K562 (cell line): Measurements from ENCODE around the gene PLEKHF1. TPM values are rescaled to one million over a fixed set of nuclear protein-coding genes. Genes with fewer than 3 reads are reported as not detected.

ENCODE experiments used
- ATAC-seq: fragments of 200-7000 bp; cut with Tn5 transposase; 3 replicates; pipeline ENCODE4 v1.9.1; 2020; ENCODE audit warnings: moderate library complexity
- BruUV-seq: library from RNA; stranded (reverse); fragments of 400-500 nt; replicated peaks from 2 replicates; lab custom pipeline; 2021; lab: Mats Ljungman, UMichigan
- CTCF ChIA-PET: fragments of 300-600 bp; formaldehyde crosslinking; extraction: SDS; loops from one replicate; lab custom pipeline; 2021; ENCODE audit warnings: low intra/inter-chr PET ratio; lab: Yijun Ruan, JAX
- POLR2A ChIA-PET: fragments of 300-600, 350-650 bp; sonication (Branson Sonifier 250); formaldehyde crosslinking; extraction: SDS; loops from one replicate; lab custom pipeline; 2021; ENCODE audit warnings: antibody characterized with exemption, inconsistent platforms; lab: Yijun Ruan, JAX
- DNase-seq, 4 experiments: peaks; one replicate each; pipeline versions ENCODE4 v3.0.0 to v3.0.0-alpha.2; 2011 to 2018; ENCODE audit warnings: low spot score in 3 of 4, mixed read lengths in 3 of 4; ENCODE audit errors: extremely low read depth in 1 of 4
- FAIRE-seq: peaks from 2 replicates; lab custom pipeline; 2011; peaks lifted over from hg19 to GRCh38; lab: Jason Lieb, UNC
- H2AFZ ChIP-seq: 2 replicates; pipeline ENCODE4 v1.6.0; 2011; ENCODE audit warnings: low read depth, low read length, control low read depth, inconsistent platforms
- H3K27ac ChIP-seq: fragments of 200-600 bp; 3 replicates; pipeline ENCODE4 v1.8.0; 2011; ENCODE audit warnings: low read depth, mild to moderate bottlenecking, control low read depth, inconsistent platforms, low read length, moderate library complexity, mixed read lengths; ENCODE audit errors: extremely low read depth
- H3K27me3 ChIP-seq, 2 experiments: fragments of 300-600 bp in 1 of 2; 2 replicates in 1 of 2; 3 replicates in 1 of 2; pipeline versions ENCODE4 v1.6.0 to v1.8.0; 2011; ENCODE audit warnings: inconsistent platforms in 2 of 2, low read length in 2 of 2, mild to moderate bottlenecking in 1 of 2, mixed read lengths in 1 of 2, moderate library complexity in 1 of 2; ENCODE audit not compliant: control insufficient read depth in 2 of 2, insufficient read depth in 2 of 2
- H3K36me3 ChIP-seq: fragments of 300-600 bp; 3 replicates; pipeline ENCODE4 v1.8.0; 2011; ENCODE audit warnings: mild to moderate bottlenecking, low read length, inconsistent platforms; ENCODE audit not compliant: control insufficient read depth, insufficient read depth
- H3K4me1 ChIP-seq, 2 experiments: fragments of 200-600 bp in 1 of 2; replicated peaks in 1 of 2; 2 replicates in 1 of 2; 3 replicates in 1 of 2; pipeline versions ENCODE4 v1.5.1 to v1.8.0; 2011; ENCODE audit warnings: inconsistent platforms in 2 of 2, low read length in 2 of 2, mild to moderate bottlenecking in 1 of 2, mixed read lengths in 1 of 2, moderate library complexity in 1 of 2; ENCODE audit not compliant: control insufficient read depth in 2 of 2, insufficient read depth in 2 of 2
- H3K4me2 ChIP-seq: 2 replicates; pipeline ENCODE4 v1.6.1; 2011; ENCODE audit warnings: low read length, control low read depth, inconsistent platforms, mixed read lengths; ENCODE audit not compliant: insufficient read depth
- H3K4me3 ChIP-seq: fragments of 200-600 bp; sonication (generic), shearing (Covaris generic); 2 replicates; pipeline ENCODE4 v1.5.1; 2016; ENCODE audit warnings: control low read depth, inconsistent platforms
- H3K79me2 ChIP-seq: fragments of 200-600 bp; 3 replicates; pipeline ENCODE4 v1.8.0; 2011; ENCODE audit warnings: low read length, inconsistent platforms; ENCODE audit not compliant: control insufficient read depth, insufficient read depth
- H3K9ac ChIP-seq, 2 experiments: 2 replicates each; pipeline versions ENCODE4 v1.6.0 to v1.6.1; 2011; ENCODE audit warnings: low read depth in 2 of 2, low read length in 2 of 2, control low read depth in 1 of 2, inconsistent platforms in 1 of 2, mild to moderate bottlenecking in 1 of 2, mixed read lengths in 1 of 2; ENCODE audit not compliant: insufficient read depth in 1 of 2
- H3K9me1 ChIP-seq: one replicate; pipeline ENCODE4 v1.6.0; 2011; ENCODE audit warnings: inconsistent platforms, mild to moderate bottlenecking, low read length, moderate library complexity; ENCODE audit not compliant: control insufficient read depth, insufficient read depth
- H3K9me3 ChIP-seq: replicated peaks from 2 replicates; pipeline ENCODE4 v1.5.1; 2011; ENCODE audit warnings: low read depth, low read length, inconsistent platforms; ENCODE audit not compliant: control insufficient read depth, insufficient read depth
- H4K20me1 ChIP-seq: replicated peaks from 2 replicates; pipeline ENCODE4 v1.6.1; 2011; ENCODE audit warnings: low read length, inconsistent platforms, mixed read lengths; ENCODE audit not compliant: control insufficient read depth, insufficient read depth
- GABPB1 ChIP-seq: sonication (generic); formaldehyde crosslinking; IDR thresholded peaks from 2 replicates; pipeline ENCODE4 v1.8.0; 2022; ENCODE audit warnings: mild to moderate bottlenecking, missing genetic modification reagents
- KLF6 ChIP-seq: fragments of 250-450 bp; sonication (Bioruptor Pico); IDR thresholded peaks from 2 replicates; pipeline ENCODE4 v1.4.0; 2020; ENCODE audit warnings: mild to moderate bottlenecking, moderate library complexity, borderline replicate concordance
- POLR3A ChIP-seq: IDR thresholded peaks from 2 replicates; pipeline ENCODE4 v1.6.1; 2011; ENCODE audit warnings: borderline replicate concordance, mild to moderate bottlenecking, moderate library complexity; ENCODE audit not compliant: insufficient read length, insufficient read depth; ENCODE audit errors: extremely low read depth
- WGBS: fragments of 100-300 bp; shearing (Covaris generic); methylation state at CpG from one replicate; pipeline ENCODE4 v1.1.6; 2016; ENCODE audit warnings: low coverage, mixed read lengths; ENCODE audit not compliant: insufficient coverage; ENCODE audit errors: missing lambda C conversion rate; 5-methylcytosine and 5-hydroxymethylcytosine counted together
- in situ Hi-C: fragments of 300-500 bp; cut with MboI; formaldehyde crosslinking; loops from 4 replicates; pipeline ENCODE4 v1.15.0; 2018; ENCODE audit warnings: inconsistent platforms, mixed read lengths
- intact Hi-C: fragments of 100-400 bp; cut with micrococcal nuclease; formaldehyde crosslinking; loops from 2 replicates; pipeline ENCODE4 v1.14.2; 2022
- polyA plus RNA-seq, 8 experiments: library from polyadenylated mRNA; depleted of rRNA in 4 of 8; stranded (reverse) in 5 of 8; unstranded in 3 of 8; fragments of >200 nt; fragmentation: Nextera tagmentation in 2 of 8; fragmentation: Illumina TruSeq in 1 of 8; extraction: Ambion mirVana in 2 of 8; extraction: Trizol in 1 of 8; gene quantifications; 2 replicates each; pipeline versions ENCODE4 v1.2.1 to v1.2.3, GENCODE V29; 2011 to 2014; ENCODE audit warnings: inconsistent platforms in 1 of 8, missing spikeins in 1 of 8
- total RNA-seq, 7 experiments: library from RNA; depleted of rRNA in 6 of 7; stranded (reverse); fragments of >200 nt in 6 of 7; fragmentation: Illumina TruSeq in 2 of 7; extraction: Trizol in 2 of 7; gene quantifications; 2 replicates each; pipeline versions ENCODE4 v1.2.1 to v1.2.3, GENCODE V29; 2011 to 2021; ENCODE audit warnings: low replicate concordance in 1 of 7
- TF ChIP-seq, protein P1 (sequence below), 2 experiments: fragments of 450-650 bp; formaldehyde crosslinking in 1 of 2; IDR thresholded peaks; 2 replicates each; pipeline versions ENCODE4 v1.4.0 to v1.6.1; 2014 to 2020; ENCODE audit warnings: mild to moderate bottlenecking in 2 of 2, borderline replicate concordance in 1 of 2, low read depth in 1 of 2

Gene PLEKHF1
- total and polyA plus RNA-seq, 9 of the 15 experiments (the other 6 are each of a cell fraction or from before 2014, with no cell fraction given) = 0.07 to 13.4 (median 3.9) TPM; not detected in 1

DNA sequence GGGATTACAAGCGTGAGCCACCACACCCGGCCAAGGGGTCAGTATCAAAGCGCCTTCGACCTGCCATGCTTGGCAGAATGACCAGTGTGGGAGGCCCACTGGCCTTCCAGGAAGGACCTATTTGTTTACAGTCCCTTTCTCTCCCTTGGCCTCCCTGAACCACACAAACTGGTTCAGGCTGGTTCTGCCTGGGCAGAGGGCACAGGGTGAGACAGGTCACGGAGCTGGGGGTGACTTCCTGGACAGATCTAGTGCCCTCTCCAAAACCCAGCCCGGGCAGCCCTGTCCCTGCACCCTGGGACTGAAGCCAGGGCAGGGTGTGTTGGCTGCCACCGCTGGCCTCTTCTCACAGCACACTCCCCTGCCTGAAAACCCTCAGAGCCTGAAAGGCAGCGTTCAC is 11.3 kb downstream of the PLEKHF1 start:
- Histone ChIP-seq H3K9me3 (no peaks in the 10 kb centered on the region), H3K9me1 (no peaks in the 10 kb centered on the region), H4K20me1 (no peaks in the 10 kb centered on the region), H3K27ac (no peak overlapping the region), H3K27me3 (no peaks in the 10 kb centered on the region), H2AFZ (no peak overlapping the region), H3K79me2 (peaks cover 18% of the 10 kb centered on the region), H3K4me3 (no peak overlapping the region), H3K4me2 (no peak overlapping the region), H3K36me3 (peaks cover 39% of the 10 kb centered on the region; the same call in 1 of the 3 replicates), H3K9ac (no peak overlapping the region), H3K4me1 (peaks cover 9 to 43% of the 10 kb centered on the region in 2 experiments; a peak in 4 of 5 replicates)
- no peak for FAIRE-seq
- peak; percentile 21 for ATAC-seq
- TF ChIP-seq, protein P1, sequence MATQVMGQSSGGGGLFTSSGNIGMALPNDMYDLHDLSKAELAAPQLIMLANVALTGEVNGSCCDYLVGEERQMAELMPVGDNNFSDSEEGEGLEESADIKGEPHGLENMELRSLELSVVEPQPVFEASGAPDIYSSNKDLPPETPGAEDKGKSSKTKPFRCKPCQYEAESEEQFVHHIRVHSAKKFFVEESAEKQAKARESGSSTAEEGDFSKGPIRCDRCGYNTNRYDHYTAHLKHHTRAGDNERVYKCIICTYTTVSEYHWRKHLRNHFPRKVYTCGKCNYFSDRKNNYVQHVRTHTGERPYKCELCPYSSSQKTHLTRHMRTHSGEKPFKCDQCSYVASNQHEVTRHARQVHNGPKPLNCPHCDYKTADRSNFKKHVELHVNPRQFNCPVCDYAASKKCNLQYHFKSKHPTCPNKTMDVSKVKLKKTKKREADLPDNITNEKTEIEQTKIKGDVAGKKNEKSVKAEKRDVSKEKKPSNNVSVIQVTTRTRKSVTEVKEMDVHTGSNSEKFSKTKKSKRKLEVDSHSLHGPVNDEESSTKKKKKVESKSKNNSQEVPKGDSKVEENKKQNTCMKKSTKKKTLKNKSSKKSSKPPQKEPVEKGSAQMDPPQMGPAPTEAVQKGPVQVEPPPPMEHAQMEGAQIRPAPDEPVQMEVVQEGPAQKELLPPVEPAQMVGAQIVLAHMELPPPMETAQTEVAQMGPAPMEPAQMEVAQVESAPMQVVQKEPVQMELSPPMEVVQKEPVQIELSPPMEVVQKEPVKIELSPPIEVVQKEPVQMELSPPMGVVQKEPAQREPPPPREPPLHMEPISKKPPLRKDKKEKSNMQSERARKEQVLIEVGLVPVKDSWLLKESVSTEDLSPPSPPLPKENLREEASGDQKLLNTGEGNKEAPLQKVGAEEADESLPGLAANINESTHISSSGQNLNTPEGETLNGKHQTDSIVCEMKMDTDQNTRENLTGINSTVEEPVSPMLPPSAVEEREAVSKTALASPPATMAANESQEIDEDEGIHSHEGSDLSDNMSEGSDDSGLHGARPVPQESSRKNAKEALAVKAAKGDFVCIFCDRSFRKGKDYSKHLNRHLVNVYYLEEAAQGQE (IDR thresholded peaks at IDR 0.05; ENCODE audit: borderline replicate concordance) = peak; percentile 35; the same call in 1 of the 2 replicates
- TF ChIP-seq, protein P1 (CRISPR knock-in tag; IDR thresholded peaks at IDR 0.05; ENCODE audit: low read depth) = no peak
- TF ChIP-seq POLR3A (no peak), GABPB1 (no peak), KLF6 (CRISPR knock-in tag) (no peak)
- in situ Hi-C loops = no loop called here
- BruUV-seq = no TSS peak
- ChIA-PET POLR2A (no interaction called here), CTCF (no interaction called here)
- DNase-seq = no peak
- intact Hi-C loops = no loop called here
- WGBS = 77% methylated on average over 8 of the region's 8 CpGs
